Fibroblast of skin of back (primary cell): Measurements from ENCODE around the gene ADAMTSL1.
A peak's percentile ranks its signal among the peaks of the same experiment; 100 is the strongest.

Experiments used
- DNase-seq: peaks from one replicate; pipeline ENCODE4 v3.0.0-alpha.2; 2013

Gene ADAMTSL1

GRCh38 chr9:18610956-18611355 lies 137.0 kb downstream of the ADAMTSL1 start:
- DNase-seq = no peak

GRCh38 chr9:18611971-18612370 lies 138.0 kb downstream of the ADAMTSL1 start:
- DNase-seq = no peak

DNA sequence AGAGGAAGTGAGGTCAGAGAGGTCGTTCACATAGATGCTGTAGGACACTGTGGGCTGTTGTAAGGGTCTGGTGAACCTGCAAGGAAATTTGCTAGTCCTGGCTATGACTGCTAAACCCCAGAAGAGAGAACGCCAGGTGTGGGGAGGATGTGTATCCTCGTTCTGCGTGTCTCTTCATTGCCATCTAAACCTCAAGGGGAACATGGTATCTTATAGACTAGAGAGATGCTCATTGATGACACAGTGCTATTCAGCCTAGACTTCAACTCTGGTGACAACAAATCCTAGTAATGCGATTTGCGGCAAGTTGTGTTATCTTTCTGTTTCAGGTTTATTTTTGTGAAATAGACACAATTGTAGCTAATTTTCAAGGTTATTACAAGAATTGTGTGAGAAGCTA lies 140.2 kb downstream of the ADAMTSL1 start:
- no peak for DNase-seq

- no peak for DNase-seq
Measured at GRCh38 chr9:18614651-18615050, 140.7 kb downstream of the ADAMTSL1 start.

DNA sequence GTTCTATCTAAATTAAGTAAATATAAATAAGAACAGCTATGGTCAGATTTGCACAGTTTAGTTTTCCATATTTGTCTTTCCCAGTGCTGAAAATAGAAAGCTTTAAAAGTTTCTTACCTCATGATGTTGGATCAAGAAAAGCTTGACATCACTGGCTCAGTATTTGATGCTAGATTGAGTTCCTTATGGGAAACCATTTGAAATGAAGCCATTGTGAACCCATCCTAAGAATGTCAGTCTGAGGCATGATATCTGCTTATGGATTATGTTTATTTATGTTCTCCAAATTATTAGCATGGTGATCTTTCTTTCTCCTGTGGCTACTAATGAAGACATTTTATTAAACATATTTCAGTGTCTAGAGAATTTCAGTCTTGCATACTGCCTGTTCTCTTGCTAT lies 143.0 kb downstream of the ADAMTSL1 start:
- DNase-seq = no peak

DNA sequence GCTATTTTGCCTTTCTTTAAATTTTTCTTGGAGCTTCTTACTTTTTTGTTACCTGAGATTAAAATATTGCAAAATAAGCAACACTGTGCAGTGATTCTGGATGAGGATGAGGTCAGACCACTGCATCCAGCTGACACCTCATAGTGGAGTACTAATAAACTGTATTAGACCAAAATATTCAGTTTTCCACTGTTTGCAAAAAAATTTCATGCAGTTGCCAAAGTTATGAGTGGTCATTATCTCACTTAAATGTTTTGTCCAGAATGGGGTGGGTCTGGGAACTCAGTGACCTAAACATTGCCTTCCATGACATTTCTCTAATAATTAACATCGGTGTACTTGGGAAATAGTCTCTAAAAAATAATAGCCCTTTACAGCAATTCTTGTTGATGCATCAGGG lies 143.8 kb downstream of the ADAMTSL1 start:
- DNase-seq = no peak

DNA sequence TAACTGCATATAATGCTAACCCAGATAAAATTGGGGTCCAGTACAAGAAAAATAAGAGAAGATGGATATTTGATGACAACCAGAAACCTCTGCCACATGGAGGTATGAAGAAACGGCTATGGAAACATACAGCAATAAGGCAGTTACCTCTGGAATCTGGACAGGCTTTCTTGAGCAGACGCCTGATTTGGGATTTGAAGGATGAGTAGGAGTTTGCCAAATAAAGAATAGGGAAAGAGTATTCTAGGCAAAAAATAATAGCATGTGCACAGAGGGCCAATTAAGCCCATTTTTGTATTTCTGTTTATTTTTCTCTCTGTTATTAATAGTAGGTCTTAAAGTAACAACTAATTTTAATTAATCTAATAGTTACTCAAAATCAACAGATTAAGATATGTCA lies 144.9 kb downstream of the ADAMTSL1 start:
- no peak for DNase-seq

- DNase-seq = no peak
Measured at GRCh38 chr9:18622186-18622836, 148.4 kb downstream of the ADAMTSL1 start.

DNA sequence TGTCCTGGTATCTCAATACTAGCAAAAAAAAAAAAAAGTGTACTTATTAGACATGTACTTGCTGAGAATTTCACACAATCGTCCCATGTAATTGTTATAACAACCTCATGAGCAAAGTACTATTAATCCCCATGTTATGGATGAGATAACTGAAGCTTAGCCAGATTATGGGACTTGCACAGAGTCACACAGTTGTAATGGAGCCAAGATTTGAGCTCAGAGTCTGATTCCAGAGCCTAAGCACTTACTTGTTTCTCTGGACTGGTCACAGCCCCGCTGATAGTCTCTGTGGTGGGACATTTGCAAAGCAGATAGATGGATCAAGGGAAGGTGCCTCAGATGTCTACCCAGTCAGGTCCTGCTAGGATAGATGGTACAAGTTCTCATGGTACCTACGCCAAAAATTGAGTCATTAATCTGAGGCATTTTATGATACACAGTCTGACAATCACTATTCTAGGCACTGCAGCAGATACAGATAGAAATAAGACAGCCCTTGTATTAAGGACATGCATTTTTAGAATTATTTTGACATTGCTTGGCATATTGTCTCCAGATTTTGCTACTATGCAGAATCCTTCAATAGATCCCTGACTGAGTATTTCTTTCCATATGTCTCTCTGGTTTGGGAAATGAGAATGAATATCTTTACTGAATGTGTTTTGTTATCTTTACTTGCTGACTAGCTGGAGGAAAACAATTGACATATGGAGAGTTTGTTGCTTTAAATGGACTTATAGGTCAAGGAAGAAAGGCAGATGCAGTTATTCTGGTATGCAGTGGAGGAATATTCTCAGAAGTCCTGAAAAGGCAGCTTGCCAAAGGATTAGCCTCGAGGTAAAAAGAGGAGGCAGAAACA lies 149.5 kb downstream of the ADAMTSL1 start:
- peak; percentile 68 for DNase-seq

DNA sequence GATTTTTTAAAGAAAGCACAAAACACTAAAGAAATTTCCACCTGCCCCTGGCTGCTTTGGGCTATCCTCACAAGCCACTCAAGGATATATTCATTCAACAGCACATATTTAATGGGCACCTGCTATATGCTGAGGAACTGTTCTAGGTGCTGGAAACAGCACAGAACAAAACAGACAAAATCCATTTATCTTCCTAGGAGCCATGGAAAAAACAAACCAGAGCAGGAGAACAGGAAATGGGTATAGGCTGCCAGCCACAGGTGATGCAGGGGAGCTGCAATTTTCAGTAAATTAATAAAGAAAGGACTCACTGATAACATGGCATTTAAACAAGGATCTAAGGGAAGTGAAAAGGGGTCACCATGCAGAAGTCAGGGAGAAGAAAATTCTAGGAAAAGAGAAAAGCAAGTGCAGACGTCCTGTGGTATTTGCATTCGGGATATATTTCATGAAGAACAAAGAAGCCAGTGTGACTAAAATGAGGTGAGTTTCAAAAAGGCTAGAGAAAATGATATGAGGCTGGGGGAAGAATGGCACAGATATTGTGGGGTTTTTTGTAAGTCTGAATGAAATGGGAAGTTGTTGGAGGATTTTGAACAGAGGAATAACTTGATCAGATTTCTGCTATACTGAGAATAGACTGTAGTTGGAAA lies 152.2 kb downstream of the ADAMTSL1 start:
- DNase-seq = no peak

GRCh38 chr9:18629136-18629535 lies 155.2 kb downstream of the ADAMTSL1 start:
- no peak for DNase-seq

GRCh38 chr9:18632632-18633403 lies 158.9 kb downstream of the ADAMTSL1 start:
- DNase-seq = peak; percentile 91

DNA sequence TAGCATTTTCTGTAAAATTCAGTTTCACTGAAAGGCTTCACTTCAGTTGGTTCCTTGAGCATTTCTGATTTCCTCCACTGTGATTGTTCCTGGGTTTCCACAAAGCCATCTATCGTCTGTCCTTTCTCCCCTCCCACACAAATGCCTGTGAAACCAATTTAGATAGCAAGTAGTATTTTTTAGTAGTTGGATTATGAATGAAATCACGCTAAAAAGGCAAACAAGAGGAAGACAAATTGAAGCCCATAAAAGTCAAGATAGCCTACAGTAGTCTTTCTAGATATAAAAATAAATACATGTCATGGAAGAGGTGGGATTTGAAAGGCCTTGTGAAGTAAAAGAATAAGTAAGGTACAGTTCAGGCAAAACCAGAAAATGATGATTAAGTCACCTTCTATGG lies 162.8 kb downstream of the ADAMTSL1 start:
- no peak for DNase-seq

GRCh38 chr9:18638371-18639249 lies 164.7 kb downstream of the ADAMTSL1 start:
- DNase-seq = peak; percentile 63

DNA sequence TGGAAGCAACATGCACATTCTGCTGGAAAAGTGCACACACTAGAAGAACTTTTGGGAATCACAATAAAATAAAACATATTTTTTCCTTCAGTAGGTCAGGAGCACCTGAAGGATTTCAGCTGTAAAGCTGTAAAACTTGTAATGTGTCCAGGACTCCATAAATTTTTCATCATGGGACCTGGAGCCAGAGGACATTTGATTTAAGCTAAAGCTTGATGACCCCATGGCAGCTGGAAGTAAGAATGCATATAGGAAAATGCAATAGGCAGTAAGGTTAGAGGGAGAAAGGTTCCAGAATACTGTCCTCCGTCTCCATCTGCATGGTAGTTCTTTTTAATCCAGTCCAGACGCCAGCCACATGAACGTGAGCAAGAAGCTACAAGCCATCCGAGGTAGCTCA lies 166.0 kb downstream of the ADAMTSL1 start:
- no peak for DNase-seq

DNA sequence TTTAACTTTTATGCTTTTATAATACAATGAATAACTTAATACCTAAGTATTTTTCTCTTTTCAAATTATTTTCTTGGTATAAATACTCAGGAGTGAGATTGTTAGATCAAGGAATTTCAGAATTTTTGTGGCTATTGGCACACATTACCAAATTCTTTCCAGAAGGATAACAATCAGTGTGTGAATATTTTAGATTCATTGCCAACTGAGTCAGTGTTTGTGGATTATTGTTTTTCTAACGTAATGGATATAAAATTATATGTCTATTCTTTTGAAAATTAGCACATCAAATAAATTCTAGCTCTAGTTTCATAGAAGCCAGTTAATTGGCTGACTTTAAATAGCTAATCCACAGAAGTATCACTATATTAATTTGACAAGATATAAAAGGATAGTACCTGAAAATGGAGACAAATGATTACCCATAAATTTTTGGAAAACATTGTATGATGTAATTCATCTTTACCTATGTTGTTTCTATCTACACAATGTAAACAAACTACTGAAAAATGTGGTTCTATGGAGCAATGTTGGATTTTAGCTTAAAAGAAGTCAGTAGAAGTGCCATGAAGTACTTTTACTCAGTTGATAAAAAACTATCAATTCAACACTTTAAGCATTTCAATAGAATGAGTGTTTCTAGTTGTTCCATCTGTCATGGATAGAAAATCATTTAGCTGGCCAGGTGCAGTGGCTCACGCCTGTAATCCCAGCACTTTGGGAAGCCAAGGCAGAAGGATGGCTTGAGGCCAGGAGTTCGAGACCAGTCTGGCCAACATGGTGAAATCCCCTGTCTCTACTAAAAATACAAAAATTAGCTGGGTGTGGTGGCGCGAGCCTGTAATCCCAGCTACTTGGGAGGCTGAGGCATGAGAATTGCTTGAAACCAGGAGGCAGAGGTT lies 185.1 kb downstream of the ADAMTSL1 start:
- DNase-seq = peak; percentile 88

- no peak for DNase-seq
Measured at GRCh38 chr9:18660001-18660400, 186.0 kb downstream of the ADAMTSL1 start.

GRCh38 chr9:18662320-18662719 lies 188.4 kb downstream of the ADAMTSL1 start:
- DNase-seq = no peak

GRCh38 chr9:18665947-18666346 lies 192.0 kb downstream of the ADAMTSL1 start:
- DNase-seq = peak; percentile 18

- DNase-seq = peak; percentile 50
Measured at GRCh38 chr9:18666348-18666747, 192.4 kb downstream of the ADAMTSL1 start.
